Motor neuron (in vitro differentiated cells): ENCODE measurements around the gene RNF43. TPM values are rescaled to one million over a fixed set of nuclear protein-coding genes. Genes with fewer than 3 reads are reported as not detected.

Source experiments
- ATAC-seq, 8 experiments: fragments of 200-7000 bp; cut with Tn5 transposase; replicated peaks in 6 of 8; 2 replicates each; pipeline ENCODE4 v1.8.0; 2021; ENCODE audit warnings: mild to moderate bottlenecking in 8 of 8, moderate library complexity in 8 of 8
- H3K27ac ChIP-seq, 2 donors: fragments of 250-450 bp; sonication (Bioruptor Pico); 2 replicates each; pipeline ENCODE4 v1.9.0; 2021; ENCODE audit warnings: antibody characterized with exemption in 2 of 2, mild to moderate bottlenecking in 2 of 2, moderate library complexity in 1 of 2
- H3K4me1 ChIP-seq, 2 donors: fragments of 250-450 bp; sonication (Bioruptor Pico); replicated peaks in 1 of 2; 2 replicates each; pipeline ENCODE4 v1.6.1; 2021; ENCODE audit warnings: antibody characterized with exemption in 2 of 2, mild to moderate bottlenecking in 2 of 2, moderate library complexity in 1 of 2
- H3K4me3 ChIP-seq, 5 donors: fragments of 250-450 bp; sonication (Bioruptor Pico); 2 replicates each; pipeline ENCODE4 v1.9.0; 2021; ENCODE audit warnings: antibody characterized with exemption in 5 of 5, mild to moderate bottlenecking in 5 of 5, moderate library complexity in 4 of 5
- WGBS, 10 experiments: fragments of 450-650 bp; shearing (Covaris generic); methylation state at CpG; one replicate each; pipeline ENCODE4 v1.0.0; 2022; 5-methylcytosine and 5-hydroxymethylcytosine counted together
- in situ Hi-C, 9 experiments: fragments of 400-800 bp; cut with MboI; loops; one replicate each; pipeline ENCODE4 v1.15.0; 2021; ENCODE audit warnings: low sequenced_read_pairs in 9 of 9, low pct_unique_long_range_greater_than_20kb in 2 of 9; ENCODE audit not compliant: unreplicated experiment in 9 of 9
- total RNA-seq, 8 experiments: library from RNA; unstranded; fragments of 300-600 nt; gene quantifications; 2 replicates each; pipeline versions ENCODE4 v1.2.3 to v1.2.4, GENCODE V29; 2022

The RNF43 gene
- total RNA-seq, 8 experiments from 2014 or later: 0.11 to 2.1 (median 0.41) TPM; not detected in 1

- H3K4me3 ChIP-seq: no peak overlapping the region
- 73 to 100% (median 86%) methylated on average over 2 to 4 of the region's 4 CpGs for WGBS, 10 experiments
- in situ Hi-C loops: no loop called here
Measured at GRCh38 chr17:58416396-58416795, 938 bp downstream of the RNF43 start.

GRCh38 chr17:58415371-58416055, 1.8 kb downstream of the RNF43 start:
- H3K4me1 ChIP-seq: no peaks in the 10 kb centered on the region
- ATAC-seq: no peak
- no peak overlapping the region for H3K4me3 ChIP-seq
- in situ Hi-C loops: no loop called here
- WGBS, 10 experiments: 25 to 84% (median 66%) methylated on average over 1 to 6 of the region's 6 CpGs; no CpG with 5 or more reads in 1 of the 10 experiments
- H3K27ac ChIP-seq: no peak overlapping the region

More at GRCh38 chr17:58416396-58416795, 938 bp downstream of the RNF43 start:
- Histone ChIP-seq H3K4me1 (no peaks in the 10 kb centered on the region), H3K27ac (no peak overlapping the region)
- ATAC-seq: no peak

GRCh38 chr17:58414596-58414997, 2.7 kb downstream of the RNF43 start:
- WGBS, 10 experiments: 8 to 79% (median 58%) methylated on average over 2 to 3 of the region's 3 CpGs; no CpG with 5 or more reads in 2 of the 10 experiments
- H3K4me1 ChIP-seq: no peaks in the 10 kb centered on the region
- ATAC-seq: no peak
- H3K4me3 ChIP-seq: no peak overlapping the region
- H3K27ac ChIP-seq: no peak overlapping the region
- in situ Hi-C loops: no loop called here

GRCh38 chr17:58413684-58414083, 3.6 kb downstream of the RNF43 start:
- no peak for ATAC-seq
- in situ Hi-C loops: no loop called here
- WGBS, 10 experiments: 14 to 88% (median 73%) methylated on average over 1 to 2 of the region's 2 CpGs
- H3K4me1 ChIP-seq: no peaks in the 10 kb centered on the region
- H3K27ac ChIP-seq: no peak overlapping the region
- H3K4me3 ChIP-seq: no peak overlapping the region

GRCh38 chr17:58412961-58413586, 4.3 kb downstream of the RNF43 start:
- ATAC-seq: no peak
- Histone ChIP-seq H3K4me1 (no peaks in the 10 kb centered on the region), H3K4me3 (no peak overlapping the region), H3K27ac (no peak overlapping the region)
- 14 to 93% (median 59%) methylated on average over 2 to 3 of the region's 3 CpGs for WGBS, 10 experiments
- in situ Hi-C loops: no loop called here

GRCh38 chr17:58412064-58412703, 5.2 kb downstream of the RNF43 start:
- Histone ChIP-seq H3K27ac (no peak overlapping the region), H3K4me1 (no peaks in the 10 kb centered on the region), H3K4me3 (no peak overlapping the region)
- 85 to 100% (median 100%) methylated on average over 1 of the region's 1 CpG; no CpG with 5 or more reads in 1 of the 10 experiments for WGBS, 10 experiments
- in situ Hi-C loops: no loop called here
- no peak for ATAC-seq

GRCh38 chr17:58411408-58411894, 5.9 kb downstream of the RNF43 start:
- in situ Hi-C loops: no loop called here
- Histone ChIP-seq H3K4me3 (no peak overlapping the region), H3K4me1 (no peaks in the 10 kb centered on the region), H3K27ac (no peak overlapping the region)
- WGBS, 10 experiments: 0 to 100% (median 53%) methylated on average over 1 of the region's 1 CpG
- ATAC-seq: no peak

- no peak overlapping the region for H3K27ac ChIP-seq
- in situ Hi-C loops: no loop called here
- no peak for ATAC-seq
- H3K4me3 ChIP-seq: no peak overlapping the region
- no peaks in the 10 kb centered on the region for H3K4me1 ChIP-seq
Measured at GRCh38 chr17:58410714-58411407, 6.5 kb downstream of the RNF43 start.

- 0 to 100% (median 87%) methylated on average over 1 to 5 of the region's 5 CpGs for WGBS, 10 experiments
- Histone ChIP-seq H3K27ac (no peak overlapping the region), H3K4me1 (no peaks in the 10 kb centered on the region), H3K4me3 (no peak overlapping the region)
- in situ Hi-C loops: no loop called here
- ATAC-seq: no peak
Measured at GRCh38 chr17:58409432-58409831, 7.9 kb downstream of the RNF43 start.

- ATAC-seq: peak in 3 of 8 experiments; percentile 24 to 58 (median 54)
- no peak overlapping the region for H3K4me3 ChIP-seq
- H3K27ac ChIP-seq: no peak overlapping the region
- in situ Hi-C loops: no loop called here
- WGBS, 10 experiments: 0 to 58% (median 32%) methylated on average over 1 to 6 of the region's 6 CpGs
- H3K4me1 ChIP-seq: no peaks in the 10 kb centered on the region
Measured at GRCh38 chr17:58403311-58403710, 14.0 kb downstream of the RNF43 start.

- H3K4me1 ChIP-seq: no peaks in the 10 kb centered on the region
- no peak overlapping the region for H3K4me3 ChIP-seq
- ATAC-seq: no peak
- 0 to 60% (median 35%) methylated on average over 1 of the region's 1 CpG; no CpG with 5 or more reads in 6 of the 10 experiments for WGBS, 10 experiments
- in situ Hi-C loops: no loop called here
- no peak overlapping the region for H3K27ac ChIP-seq
Measured at GRCh38 chr17:58402679-58403078, 14.7 kb downstream of the RNF43 start.

GRCh38 chr17:58402047-58402446, 15.3 kb downstream of the RNF43 start:
- Histone ChIP-seq H3K27ac (no peak overlapping the region), H3K4me3 (no peak overlapping the region), H3K4me1 (no peaks in the 10 kb centered on the region)
- ATAC-seq: no peak
- in situ Hi-C loops: no loop called here

- no peak overlapping the region for H3K4me3 ChIP-seq
- in situ Hi-C loops: no loop called here
- ATAC-seq: no peak
- H3K4me1 ChIP-seq: no peaks in the 10 kb centered on the region
- WGBS, 10 experiments: 0 to 100% (median 60%) methylated on average over 1 to 2 of the region's 2 CpGs; no CpG with 5 or more reads in 1 of the 10 experiments
- H3K27ac ChIP-seq: no peak overlapping the region
Measured at GRCh38 chr17:58401287-58401686, 16.0 kb downstream of the RNF43 start.
